ENCODE measurements around the gene ZNF549.
"Not testable (repeated sequence)": the region's sequence is repeated elsewhere in the genome, so short reads cannot be mapped to it uniquely, and the experiment has no call there.

ZNF549 gene

GRCh38 chr19:57518021-57518420 lies 9.1 kb upstream of the ZNF549 start:
- not testable (repeated sequence) for H3K4me3 ChIP-seq (ENCODE audit: low read depth, low read length); H3K27ac ChIP-seq (ENCODE audit: low read depth, low read length); H3K27me3 ChIP-seq (ENCODE audit: control insufficient read depth, insufficient read depth, low read length); H3K36me3 ChIP-seq (ENCODE audit: control insufficient read depth, insufficient read depth, low read length); H3K4me1 ChIP-seq (ENCODE audit: control insufficient read depth, insufficient read depth, low read length); H3K9ac ChIP-seq (ENCODE audit: low read length)
- peaks cover 52% of the 10 kb centered on the region for H3K9me3 ChIP-seq (ENCODE audit: control insufficient read depth, insufficient read depth, low read depth, low read length)

GRCh38 chr19:57537953-57538547 lies 10.9 kb downstream of the ZNF549 start:
- Histone ChIP-seq H3K4me1 (ENCODE audit: control insufficient read depth, insufficient read depth, low read length) (no peaks in the 10 kb centered on the region), H3K27me3 (ENCODE audit: control insufficient read depth, insufficient read depth, low read length) (no peaks in the 10 kb centered on the region), H3K9me3 (ENCODE audit: control insufficient read depth, insufficient read depth, low read depth, low read length) (peaks cover 95% of the 10 kb centered on the region), H3K9ac (ENCODE audit: low read length) (no peak overlapping the region), H3K36me3 (ENCODE audit: control insufficient read depth, insufficient read depth, low read length) (peaks cover 95% of the 10 kb centered on the region), H3K27ac (ENCODE audit: low read depth, low read length) (no peak overlapping the region), H3K4me3 (ENCODE audit: low read depth, low read length) (no peak overlapping the region)

- no peaks in the 10 kb centered on the region for H3K4me1 ChIP-seq (ENCODE audit: control insufficient read depth, insufficient read depth, low read length)
- no peaks in the 10 kb centered on the region for H3K27me3 ChIP-seq (ENCODE audit: control insufficient read depth, insufficient read depth, low read length)
- peaks cover 78% of the 10 kb centered on the region for H3K9me3 ChIP-seq (ENCODE audit: control insufficient read depth, insufficient read depth, low read depth, low read length)
- peaks cover 97% of the 10 kb centered on the region for H3K36me3 ChIP-seq (ENCODE audit: control insufficient read depth, insufficient read depth, low read length)
- H3K4me3 ChIP-seq (ENCODE audit: low read depth, low read length) = no peak overlapping the region
- no peak overlapping the region for H3K27ac ChIP-seq (ENCODE audit: low read depth, low read length)
- H3K9ac ChIP-seq (ENCODE audit: low read length) = no peak overlapping the region
Measured at GRCh38 chr19:57546513-57546912, 19.4 kb downstream of the ZNF549 start.

- H3K27me3 ChIP-seq (ENCODE audit: control insufficient read depth, insufficient read depth, low read length) = no peaks in the 10 kb centered on the region
- no peak overlapping the region for H3K9ac ChIP-seq (ENCODE audit: low read length)
- no peak overlapping the region for H3K27ac ChIP-seq (ENCODE audit: low read depth, low read length)
- H3K4me3 ChIP-seq (ENCODE audit: low read depth, low read length) = no peak overlapping the region
- H3K9me3 ChIP-seq (ENCODE audit: control insufficient read depth, insufficient read depth, low read depth, low read length) = peaks cover 30% of the 10 kb centered on the region
- no peaks in the 10 kb centered on the region for H3K4me1 ChIP-seq (ENCODE audit: control insufficient read depth, insufficient read depth, low read length)
- peaks cover 88% of the 10 kb centered on the region for H3K36me3 ChIP-seq (ENCODE audit: control insufficient read depth, insufficient read depth, low read length)
Measured at GRCh38 chr19:57552432-57552831, 25.3 kb downstream of the ZNF549 start.

GRCh38 chr19:57557659-57558058 lies 30.5 kb downstream of the ZNF549 start:
- Histone ChIP-seq H3K36me3 (ENCODE audit: control insufficient read depth, insufficient read depth, low read length) (peaks cover 37% of the 10 kb centered on the region), H3K4me1 (ENCODE audit: control insufficient read depth, insufficient read depth, low read length) (0 out of 2 replicates have a peak, but pooled peaks cover 5% of the 10 kb centered on the region), H3K4me3 (ENCODE audit: low read depth, low read length) (no peak overlapping the region), H3K9me3 (ENCODE audit: control insufficient read depth, insufficient read depth, low read depth, low read length) (peaks cover 25% of the 10 kb centered on the region), H3K9ac (ENCODE audit: low read length) (no peak overlapping the region), H3K27ac (ENCODE audit: low read depth, low read length) (no peak overlapping the region), H3K27me3 (ENCODE audit: control insufficient read depth, insufficient read depth, low read length) (no peaks in the 10 kb centered on the region)

- H3K27me3 ChIP-seq (ENCODE audit: control insufficient read depth, insufficient read depth, low read length) = no peaks in the 10 kb centered on the region
- H3K4me1 ChIP-seq (ENCODE audit: control insufficient read depth, insufficient read depth, low read length) = 0 out of 2 replicates have a peak, but pooled peaks cover 5% of the 10 kb centered on the region
- H3K36me3 ChIP-seq (ENCODE audit: control insufficient read depth, insufficient read depth, low read length) = peaks cover 29% of the 10 kb centered on the region
- peak overlapping the region; percentile 95 for H3K4me3 ChIP-seq (ENCODE audit: low read depth, low read length)
- H3K9me3 ChIP-seq (ENCODE audit: control insufficient read depth, insufficient read depth, low read depth, low read length) = peaks cover 34% of the 10 kb centered on the region
- H3K27ac ChIP-seq (ENCODE audit: low read depth, low read length) = no peak overlapping the region
- H3K9ac ChIP-seq (ENCODE audit: low read length) = peak overlapping the region; percentile 81
Measured at GRCh38 chr19:57558525-57558924, 31.4 kb downstream of the ZNF549 start.

GRCh38 chr19:57559008-57559403 lies 31.9 kb downstream of the ZNF549 start:
- H3K4me1 ChIP-seq (ENCODE audit: control insufficient read depth, insufficient read depth, low read length) = 0 out of 2 replicates have a peak, but pooled peaks cover 5% of the 10 kb centered on the region
- H3K9ac ChIP-seq (ENCODE audit: low read length) = peak overlapping the region; percentile 81
- H3K36me3 ChIP-seq (ENCODE audit: control insufficient read depth, insufficient read depth, low read length) = peaks cover 24% of the 10 kb centered on the region
- H3K27ac ChIP-seq (ENCODE audit: low read depth, low read length) = no peak overlapping the region
- peaks cover 38% of the 10 kb centered on the region for H3K9me3 ChIP-seq (ENCODE audit: control insufficient read depth, insufficient read depth, low read depth, low read length)
- no peaks in the 10 kb centered on the region for H3K27me3 ChIP-seq (ENCODE audit: control insufficient read depth, insufficient read depth, low read length)
- peak overlapping the region; percentile 95 for H3K4me3 ChIP-seq (ENCODE audit: low read depth, low read length)

- Histone ChIP-seq H3K4me1 (ENCODE audit: control insufficient read depth, insufficient read depth, low read length) (0 out of 2 replicates have a peak, but pooled peaks cover 5% of the 10 kb centered on the region), H3K27ac (ENCODE audit: low read depth, low read length) (no peak within 1 kb of the TSS), H3K4me3 (ENCODE audit: low read depth, low read length) (peak within 1 kb of the TSS; percentile 95), H3K27me3 (ENCODE audit: control insufficient read depth, insufficient read depth, low read length) (no peaks in the 10 kb centered on the region), H3K36me3 (ENCODE audit: control insufficient read depth, insufficient read depth, low read length) (peaks cover 19% of the 10 kb centered on the region), H3K9me3 (ENCODE audit: control insufficient read depth, insufficient read depth, low read depth, low read length) (peaks cover 43% of the 10 kb centered on the region), H3K9ac (ENCODE audit: low read length) (peak within 1 kb of the TSS; percentile 81)
Measured at GRCh38 chr19:57559404-57560025, 32.4 kb downstream of the ZNF549 start, which contains the start of gene ZNF550. ZNF550 (minus strand) TSS chr19:57559863; CDS start chr19:57559682, 181 bp downstream.

GRCh38 chr19:57560049-57560491 lies 32.9 kb downstream of the ZNF549 start:
- no peak overlapping the region for H3K9ac ChIP-seq (ENCODE audit: low read length)

GRCh38 chr19:57563547-57563946 lies 36.4 kb downstream of the ZNF549 start:
- no peak overlapping the region for H3K27ac ChIP-seq (ENCODE audit: low read depth, low read length)
- H3K9ac ChIP-seq (ENCODE audit: low read length) = no peak overlapping the region
- H3K4me1 ChIP-seq (ENCODE audit: control insufficient read depth, insufficient read depth, low read length) = 0 out of 2 replicates have a peak, but pooled peaks cover 3% of the 10 kb centered on the region
- no peaks in the 10 kb centered on the region for H3K27me3 ChIP-seq (ENCODE audit: control insufficient read depth, insufficient read depth, low read length)
- H3K4me3 ChIP-seq (ENCODE audit: low read depth, low read length) = no peak overlapping the region
- peaks cover 82% of the 10 kb centered on the region for H3K9me3 ChIP-seq (ENCODE audit: control insufficient read depth, insufficient read depth, low read depth, low read length)
- H3K36me3 ChIP-seq (ENCODE audit: control insufficient read depth, insufficient read depth, low read length) = no peaks in the 10 kb centered on the region

More at GRCh38 chr19:57560049-57560491, 32.9 kb downstream of the ZNF549 start:
- Histone ChIP-seq H3K9me3 (ENCODE audit: control insufficient read depth, insufficient read depth, low read depth, low read length) (peaks cover 49% of the 10 kb centered on the region), H3K4me3 (ENCODE audit: low read depth, low read length) (peak overlapping the region; percentile 95), H3K36me3 (ENCODE audit: control insufficient read depth, insufficient read depth, low read length) (peaks cover 13% of the 10 kb centered on the region), H3K4me1 (ENCODE audit: control insufficient read depth, insufficient read depth, low read length) (0 out of 2 replicates have a peak, but pooled peaks cover 5% of the 10 kb centered on the region), H3K27me3 (ENCODE audit: control insufficient read depth, insufficient read depth, low read length) (no peaks in the 10 kb centered on the region), H3K27ac (ENCODE audit: low read depth, low read length) (no peak overlapping the region)

All from HUES6 (cell line).